ENCODE data around the gene YIPF1. TPM values are rescaled to one million over a fixed set of nuclear protein-coding genes. Genes with fewer than 3 reads are reported as not detected.

The YIPF1 gene
- total RNA-seq: 25.3 and 25.6 TPM in 2 replicates
- long read RNA-seq, transcript YIPF1-203 (11 exons, 1,602 nt): major isoform, 57 of 195 reads
- long read RNA-seq, transcript YIPF1-201 (11 exons, 1,858 nt): minor isoform, 29 of 195 reads
- long read RNA-seq, partial matches to known transcripts: 7 of 195 reads
- long read RNA-seq, other reads (novel, unspliced or antisense): 102 of 195 reads

- TF ChIP-seq, protein P1, sequence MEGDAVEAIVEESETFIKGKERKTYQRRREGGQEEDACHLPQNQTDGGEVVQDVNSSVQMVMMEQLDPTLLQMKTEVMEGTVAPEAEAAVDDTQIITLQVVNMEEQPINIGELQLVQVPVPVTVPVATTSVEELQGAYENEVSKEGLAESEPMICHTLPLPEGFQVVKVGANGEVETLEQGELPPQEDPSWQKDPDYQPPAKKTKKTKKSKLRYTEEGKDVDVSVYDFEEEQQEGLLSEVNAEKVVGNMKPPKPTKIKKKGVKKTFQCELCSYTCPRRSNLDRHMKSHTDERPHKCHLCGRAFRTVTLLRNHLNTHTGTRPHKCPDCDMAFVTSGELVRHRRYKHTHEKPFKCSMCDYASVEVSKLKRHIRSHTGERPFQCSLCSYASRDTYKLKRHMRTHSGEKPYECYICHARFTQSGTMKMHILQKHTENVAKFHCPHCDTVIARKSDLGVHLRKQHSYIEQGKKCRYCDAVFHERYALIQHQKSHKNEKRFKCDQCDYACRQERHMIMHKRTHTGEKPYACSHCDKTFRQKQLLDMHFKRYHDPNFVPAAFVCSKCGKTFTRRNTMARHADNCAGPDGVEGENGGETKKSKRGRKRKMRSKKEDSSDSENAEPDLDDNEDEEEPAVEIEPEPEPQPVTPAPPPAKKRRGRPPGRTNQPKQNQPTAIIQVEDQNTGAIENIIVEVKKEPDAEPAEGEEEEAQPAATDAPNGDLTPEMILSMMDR (IDR thresholded peaks at IDR 0.05): no peak
- Mint-ChIP-seq H3K27ac (ENCODE audit: unreplicated experiment) (peak within 1 kb of the TSS; percentile 95), H3K27me3 (ENCODE audit: unreplicated experiment) (no peaks in the 10 kb centered on the region)
Observed at GRCh38 chr1:53889304-53890298, at the start of gene YIPF1. Gene YIPF1 (minus strand): TSS chr1:53889797. CDS start chr1:53888937, 860 bp downstream.

DNA sequence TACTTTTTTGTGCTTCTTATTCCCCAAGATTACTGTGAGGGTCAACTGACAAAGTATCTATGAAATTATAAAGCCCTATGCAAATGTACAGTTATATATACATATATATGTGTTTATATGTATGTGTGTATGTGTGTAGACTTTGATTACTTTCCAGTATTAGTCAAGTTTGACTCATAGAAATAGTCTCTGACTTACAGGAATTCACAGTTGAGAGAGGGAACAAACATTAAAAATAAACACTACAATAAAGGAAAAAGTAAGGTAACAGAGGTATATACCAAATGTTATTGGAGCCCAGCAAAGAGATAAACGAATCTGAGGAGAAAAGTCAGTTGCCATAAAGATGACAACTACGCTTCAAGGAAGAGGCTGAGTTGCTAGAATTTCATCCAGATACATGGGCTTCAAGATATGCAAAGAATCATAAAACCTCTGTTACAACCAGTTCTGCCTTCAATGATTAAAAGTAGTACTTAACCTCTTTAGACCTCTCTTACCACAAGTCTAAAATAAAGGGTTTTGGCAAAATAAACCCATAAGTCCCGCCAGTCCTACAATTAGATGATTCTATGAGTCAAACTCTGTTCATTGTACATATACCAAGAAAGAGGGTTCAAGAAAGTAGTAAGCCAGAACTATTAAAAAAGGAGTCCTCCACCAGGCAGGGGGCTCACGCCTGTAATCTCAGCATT, 48.7 kb upstream of the YIPF1 start:
- Mint-ChIP-seq H3K4me1 (ENCODE audit: unreplicated experiment) (peaks cover 7% of the 10 kb centered on the region), H3K36me3 (ENCODE audit: unreplicated experiment) (peaks cover 28% of the 10 kb centered on the region), H3K4me3 (ENCODE audit: unreplicated experiment) (no peak overlapping the region), H3K9me3 (ENCODE audit: unreplicated experiment) (peaks cover 12% of the 10 kb centered on the region), H3K27ac (ENCODE audit: unreplicated experiment) (no peak overlapping the region), H3K27me3 (ENCODE audit: unreplicated experiment) (no peaks in the 10 kb centered on the region)
- TF ChIP-seq, protein P1 (IDR thresholded peaks at IDR 0.05): no peak
- DNase-seq (ENCODE audit: extremely low spot score, unreplicated experiment): no peak

More at GRCh38 chr1:53889304-53890298, at the start of gene YIPF1:
- Mint-ChIP-seq H3K9me3 (ENCODE audit: unreplicated experiment) (no peaks in the 10 kb centered on the region), H3K36me3 (ENCODE audit: unreplicated experiment) (peaks cover 14% of the 10 kb centered on the region), H3K4me3 (ENCODE audit: unreplicated experiment) (peak within 1 kb of the TSS; percentile 94), H3K4me1 (ENCODE audit: unreplicated experiment) (peaks cover 16% of the 10 kb centered on the region)
- peak; percentile 94 for DNase-seq (ENCODE audit: extremely low spot score, unreplicated experiment)

DNA sequence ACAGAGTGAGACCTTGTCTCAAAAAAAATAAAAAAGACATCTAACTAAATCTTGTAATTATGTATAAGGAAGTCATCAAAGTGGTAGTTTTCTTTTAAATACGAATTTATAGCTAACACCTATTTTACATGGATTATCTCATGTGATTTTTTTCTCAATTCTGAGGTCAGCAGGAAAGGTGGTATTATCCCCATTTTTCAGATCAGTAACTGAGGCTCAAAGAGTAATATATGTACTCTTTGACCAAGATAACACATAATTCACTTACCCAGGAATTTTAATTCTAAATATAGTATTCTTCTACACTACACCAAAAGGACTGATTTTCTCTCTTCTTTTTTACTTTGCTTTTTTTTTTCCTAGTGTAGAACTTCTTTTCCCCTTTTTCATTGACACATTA, 46.8 kb upstream of the YIPF1 start:
- TF ChIP-seq, protein P1 (IDR thresholded peaks at IDR 0.05): no peak
- H3K9me3 Mint-ChIP-seq (ENCODE audit: unreplicated experiment): peaks cover 12% of the 10 kb centered on the region

DNA sequence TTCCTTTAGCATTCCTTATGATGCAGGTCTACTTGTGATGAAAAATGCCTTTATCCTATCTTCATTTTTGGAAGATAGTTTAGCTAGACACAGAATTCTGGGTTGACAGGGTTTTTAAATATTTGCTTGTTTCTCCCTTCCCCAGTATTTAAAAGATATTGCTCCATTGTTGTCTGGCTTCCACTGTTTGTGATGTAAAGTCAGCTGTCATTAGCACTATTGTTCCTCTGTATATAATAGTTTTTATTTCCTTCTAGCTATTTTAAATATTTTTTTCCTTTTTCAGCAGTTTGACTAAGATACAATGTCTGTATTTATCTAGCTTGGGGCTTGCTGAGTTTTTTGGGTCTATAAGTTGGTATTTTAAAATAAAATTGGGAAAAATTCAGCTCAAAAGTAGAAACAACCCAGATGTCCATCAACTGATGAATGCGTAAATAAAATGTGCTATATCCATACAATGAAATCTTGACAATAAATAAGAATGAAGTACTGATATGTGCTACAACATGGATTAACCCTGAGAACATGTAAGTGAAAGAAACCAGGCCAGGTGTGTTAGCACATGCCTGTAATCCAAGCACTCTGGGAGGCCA, 44.7 kb upstream of the YIPF1 start:
- H3K4me3 Mint-ChIP-seq (ENCODE audit: unreplicated experiment): no peak overlapping the region
- TF ChIP-seq, protein P1 (IDR thresholded peaks at IDR 0.05): no peak
- peaks cover 52% of the 10 kb centered on the region for H3K36me3 Mint-ChIP-seq (ENCODE audit: unreplicated experiment)
- H3K4me1 Mint-ChIP-seq (ENCODE audit: unreplicated experiment): peaks cover 9% of the 10 kb centered on the region
- H3K9me3 Mint-ChIP-seq (ENCODE audit: unreplicated experiment): peaks cover 18% of the 10 kb centered on the region
- DNase-seq (ENCODE audit: extremely low spot score, unreplicated experiment): no peak
- H3K27me3 Mint-ChIP-seq (ENCODE audit: unreplicated experiment): no peaks in the 10 kb centered on the region
- H3K27ac Mint-ChIP-seq (ENCODE audit: unreplicated experiment): no peak overlapping the region

More for the DNA sequence above, 46.8 kb upstream of the YIPF1 start:
- H3K4me3 Mint-ChIP-seq (ENCODE audit: unreplicated experiment): no peak overlapping the region
- H3K36me3 Mint-ChIP-seq (ENCODE audit: unreplicated experiment): peaks cover 36% of the 10 kb centered on the region
- no peaks in the 10 kb centered on the region for H3K27me3 Mint-ChIP-seq (ENCODE audit: unreplicated experiment)
- no peak for DNase-seq (ENCODE audit: extremely low spot score, unreplicated experiment)
- H3K4me1 Mint-ChIP-seq (ENCODE audit: unreplicated experiment): peaks cover 2% of the 10 kb centered on the region
- H3K27ac Mint-ChIP-seq (ENCODE audit: unreplicated experiment): no peak overlapping the region

All from osteocyte (in vitro differentiated cells).